Glomerular visceral epithelial cell (primary cell): ENCODE measurements around the gene CCNT1.
A peak's percentile ranks its signal among the peaks of the same experiment; 100 is the strongest.
"Not testable (repeated sequence)": the region's sequence is repeated elsewhere in the genome, so short reads cannot be mapped to it uniquely, and the experiment has no call there.

Experiments
- DNase-seq: peaks from one replicate; pipeline ENCODE4 v3.0.0-alpha.2; 2016; ENCODE audit errors: extremely low spot score

CCNT1 gene

GRCh38 chr12:48716493-48717251 lies at the start of gene CCNT1:
TSS of gene CCNT1 (minus strand) at chr12:48716707. CDS start at chr12:48716675, 32 bp downstream.
- peak; percentile 99 for DNase-seq

GRCh38 chr12:48765753-48766162 lies 49.3 kb upstream of the CCNT1 start:
- DNase-seq, result peak; percentile 31

GRCh38 chr12:48764521-48764920 lies 48.0 kb upstream of the CCNT1 start:
- no peak for DNase-seq

GRCh38 chr12:48758737-48759136 lies 42.2 kb upstream of the CCNT1 start:
- no peak for DNase-seq

GRCh38 chr12:48758186-48758585 lies 41.7 kb upstream of the CCNT1 start:
- DNase-seq, result no peak

GRCh38 chr12:48750769-48751356 lies 34.4 kb upstream of the CCNT1 start:
- no peak for DNase-seq

GRCh38 chr12:48750215-48750614 lies 33.7 kb upstream of the CCNT1 start:
- DNase-seq, result no peak

GRCh38 chr12:48744251-48745008 lies 27.9 kb upstream of the CCNT1 start:
- DNase-seq, result no peak

GRCh38 chr12:48739618-48740269 lies 23.2 kb upstream of the CCNT1 start:
- DNase-seq, result no peak

- DNase-seq, result no peak
These were observed 19.9 kb upstream of the CCNT1 start for GRCh38 chr12:48736456-48736855.

- DNase-seq, result no peak
These were observed 12.3 kb upstream of the CCNT1 start for GRCh38 chr12:48728807-48729206.

- DNase-seq, result not testable (repeated sequence)
These were observed 4.2 kb upstream of the CCNT1 start for GRCh38 chr12:48720737-48721136.

GRCh38 chr12:48720171-48720570 lies 3.7 kb upstream of the CCNT1 start:
- not testable (repeated sequence) for DNase-seq

GRCh38 chr12:48719002-48719401 lies 2.5 kb upstream of the CCNT1 start:
- DNase-seq, result not testable (repeated sequence)

- no peak for DNase-seq
These were observed 767 bp upstream of the CCNT1 start for GRCh38 chr12:48717252-48717695.

GRCh38 chr12:48716168-48716492 lies 377 bp downstream of the CCNT1 start:
- no peak for DNase-seq

GRCh38 chr12:48712209-48712608 lies 4.3 kb downstream of the CCNT1 start:
- no peak for DNase-seq

GRCh38 chr12:48698822-48699221 lies 17.7 kb downstream of the CCNT1 start:
- DNase-seq, result not testable (repeated sequence)

GRCh38 chr12:48696626-48697025 lies 19.9 kb downstream of the CCNT1 start:
- no peak for DNase-seq

- no peak for DNase-seq
These were observed 20.6 kb downstream of the CCNT1 start for GRCh38 chr12:48695859-48696258.

GRCh38 chr12:48694038-48694437 lies 22.5 kb downstream of the CCNT1 start:
- no peak for DNase-seq

- no peak for DNase-seq
These were observed 22.9 kb downstream of the CCNT1 start for GRCh38 chr12:48693572-48693971.
